GM12892 (cell line): ENCODE measurements around the gene ACBD5.

Source experiments
- POLR2A ChIP-seq: IDR thresholded peaks from 2 replicates; pipeline ENCODE4 v1.6.1; 2011; ENCODE audit warnings: low read depth, low read length, control low read depth
- POLR2AphosphoS5 ChIP-seq: IDR thresholded peaks from 2 replicates; pipeline ENCODE4 v1.6.1; 2011; ENCODE audit warnings: low read depth, low read length, control low read depth
- TAF1 ChIP-seq: IDR thresholded peaks from 2 replicates; pipeline ENCODE4 v1.6.1; 2011; ENCODE audit warnings: low read depth, mild to moderate bottlenecking, control low read depth, low read length, borderline replicate concordance

DNA sequence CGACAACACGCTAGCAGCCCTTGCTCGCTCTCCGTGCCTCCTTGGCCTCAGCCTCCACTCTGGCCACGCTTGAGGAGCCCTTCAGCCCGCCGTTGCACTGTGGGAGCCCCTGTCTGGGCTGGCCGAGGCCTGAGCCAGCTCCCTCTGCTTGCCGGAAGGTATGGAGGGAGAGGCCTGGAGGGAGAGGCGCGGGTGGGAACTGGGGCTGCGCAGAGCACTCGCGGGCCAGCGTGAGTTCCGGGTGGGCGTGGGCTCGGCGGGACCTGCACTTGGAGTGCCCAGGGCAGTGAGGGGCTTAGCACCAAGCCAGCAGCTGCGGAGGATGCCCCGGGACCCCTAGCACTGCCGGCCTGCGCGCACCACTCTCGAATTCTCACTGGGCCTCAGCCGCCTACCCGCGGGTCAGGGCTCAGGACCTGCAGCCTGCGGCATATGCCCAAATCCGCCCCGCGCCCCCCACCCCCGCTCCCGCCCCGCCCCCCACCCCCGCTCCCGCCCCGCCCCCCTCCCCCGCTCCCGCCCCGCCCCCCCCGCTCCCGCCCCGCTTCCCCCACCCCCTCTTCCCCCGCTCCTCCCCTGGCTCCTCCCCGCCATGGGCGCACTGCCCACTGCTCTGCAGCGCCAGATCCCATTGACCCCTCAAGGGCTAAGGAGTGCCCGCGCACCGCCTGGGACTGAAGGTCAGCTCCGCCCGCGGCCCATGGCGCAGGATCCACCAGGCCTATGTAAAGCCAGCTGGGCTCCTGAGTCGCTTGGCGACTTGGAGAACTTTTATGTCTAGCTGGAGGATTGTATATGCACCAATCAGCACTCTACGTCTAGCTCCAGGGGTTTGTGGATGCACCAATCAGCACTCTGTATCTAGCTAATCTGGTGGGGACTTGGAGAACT, 15.9 kb upstream of the ACBD5 start:
- TF ChIP-seq POLR2AphosphoS5 (no peak), POLR2A (no peak), TAF1 (no peak)
